NCI-H146 treated with DMSO at 0.1 percent for 48 hours (cell line): ENCODE measurements around the gene VAMP8.
A peak's percentile ranks its signal among the peaks of the same experiment; 100 is the strongest.
"Not testable (repeated sequence)": the region's sequence is repeated elsewhere in the genome, so short reads cannot be mapped to it uniquely, and the experiment has no call there.

Experiments
- DNase-seq: peaks from one replicate; lab custom pipeline; 2025; ENCODE audit not compliant: unreplicated experiment; lab: John Stamatoyannopoulos, UW

VAMP8 gene

GRCh38 chr2:85577386-85578242 lies at the start of gene VAMP8:
TSS of gene VAMP8 (plus strand) at chr2:85577586. CDS start at chr2:85577647, 61 bp downstream.
- DNase-seq: peak; percentile 45

GRCh38 chr2:85527787-85528186 lies 49.6 kb upstream of the VAMP8 start:
- DNase-seq: no peak

- DNase-seq: no peak
Observed at GRCh38 chr2:85528355-85528754, 49.0 kb upstream of the VAMP8 start.

GRCh38 chr2:85529809-85530208 lies 47.6 kb upstream of the VAMP8 start:
- DNase-seq: no peak

- DNase-seq: no peak
Observed at GRCh38 chr2:85531589-85531988, 45.8 kb upstream of the VAMP8 start.

GRCh38 chr2:85534099-85534498 lies 43.3 kb upstream of the VAMP8 start:
- DNase-seq: no peak

GRCh38 chr2:85534881-85535280 lies 42.5 kb upstream of the VAMP8 start:
- DNase-seq: no peak

- no peak for DNase-seq
Observed at GRCh38 chr2:85536479-85536878, 40.9 kb upstream of the VAMP8 start.

GRCh38 chr2:85537600-85538506 lies 39.5 kb upstream of the VAMP8 start:
- peak; percentile 56 for DNase-seq

GRCh38 chr2:85538507-85539360 lies 38.7 kb upstream of the VAMP8 start, which contains the start of gene MAT2A:
TSS of gene MAT2A (plus strand) at chr2:85539168. CDS start at chr2:85539288, 120 bp downstream.
- peak; percentile 89 for DNase-seq

- no peak for DNase-seq
Observed at GRCh38 chr2:85539361-85540132, 37.8 kb upstream of the VAMP8 start.

- DNase-seq: peak; percentile 14
Observed at GRCh38 chr2:85540133-85540648, 37.2 kb upstream of the VAMP8 start.

- no peak for DNase-seq
Observed at GRCh38 chr2:85541262-85541661, 36.1 kb upstream of the VAMP8 start.

GRCh38 chr2:85541753-85542457 lies 35.5 kb upstream of the VAMP8 start:
- no peak for DNase-seq

GRCh38 chr2:85542777-85543176 lies 34.6 kb upstream of the VAMP8 start:
- DNase-seq: no peak

GRCh38 chr2:85544254-85544691 lies 33.1 kb upstream of the VAMP8 start:
- peak; percentile 43 for DNase-seq

- DNase-seq: not testable (repeated sequence)
Observed at GRCh38 chr2:85544915-85545779, 32.2 kb upstream of the VAMP8 start.

- DNase-seq: no peak
Observed at GRCh38 chr2:85545780-85546240, 31.6 kb upstream of the VAMP8 start.
